PC-9 (cell line): ENCODE results near the gene NAXD.

Experiments used
- CTCF ChIP-seq: fragments of 200-600 bp; sonication (generic); conservative IDR thresholded peaks from 2 replicates; pipeline ENCODE4 v1.6.1; 2017; ENCODE audit warnings: mixed run types, antibody characterized with exemption, mild to moderate bottlenecking, moderate library complexity
- EZH2 ChIP-seq: fragments of 200-600 bp; sonication (generic); IDR thresholded peaks from 2 replicates; pipeline ENCODE4 v1.8.0; 2017; ENCODE audit warnings: antibody characterized with exemption, low read depth

GRCh38 chr13:110605132-110605531, 10.2 kb upstream of the NAXD start:
- no peak for TF ChIP-seq CTCF
- no peak for TF ChIP-seq EZH2
